GM19099 (cell line): ENCODE results near the gene GNAT3.

Experiments used
- POLR2A ChIP-seq: IDR thresholded peaks from 3 replicates; pipeline ENCODE4 v1.6.1; 2011; ENCODE audit warnings: low read depth; ENCODE audit not compliant: insufficient read length; ENCODE audit errors: extremely low read depth

Gene GNAT3

DNA sequence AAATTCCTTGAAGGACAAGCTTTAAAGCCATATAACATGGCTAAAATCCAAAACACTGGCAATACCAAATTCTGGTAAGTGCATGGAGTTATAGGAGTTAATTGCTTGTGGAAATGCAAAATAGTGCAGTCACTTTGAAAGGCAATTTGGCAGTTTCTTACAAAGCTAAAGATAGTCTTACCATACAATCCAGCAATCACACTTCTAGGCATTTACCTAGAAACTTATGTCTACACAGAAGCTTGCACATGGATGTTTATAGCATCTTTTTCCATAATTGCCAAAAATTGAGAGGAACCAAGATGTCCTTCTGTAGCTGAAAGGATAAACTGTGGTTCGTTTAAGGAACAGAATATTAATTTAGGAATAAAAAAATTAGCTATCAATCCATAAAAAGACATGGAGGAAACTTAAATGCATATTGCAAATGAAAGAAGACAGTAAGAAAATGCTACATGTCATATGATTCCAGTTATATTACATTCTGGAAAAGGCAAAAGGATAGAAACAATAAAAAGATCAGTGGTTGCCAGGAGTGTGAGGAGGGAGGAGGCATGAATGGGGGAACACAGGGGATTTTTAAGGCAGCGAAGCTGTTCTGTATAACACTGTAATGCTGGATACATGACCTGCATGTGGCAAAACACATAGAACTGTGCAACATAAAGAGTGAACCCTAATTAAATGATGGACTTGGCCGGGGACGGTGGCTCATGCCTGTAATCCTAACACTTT lies 51.9 kb downstream of the GNAT3 start:
- no peak for TF ChIP-seq POLR2A

- TF ChIP-seq POLR2A = no peak
Observed at GRCh38 chr7:80458822-80459725, 52.8 kb downstream of the GNAT3 start.

DNA sequence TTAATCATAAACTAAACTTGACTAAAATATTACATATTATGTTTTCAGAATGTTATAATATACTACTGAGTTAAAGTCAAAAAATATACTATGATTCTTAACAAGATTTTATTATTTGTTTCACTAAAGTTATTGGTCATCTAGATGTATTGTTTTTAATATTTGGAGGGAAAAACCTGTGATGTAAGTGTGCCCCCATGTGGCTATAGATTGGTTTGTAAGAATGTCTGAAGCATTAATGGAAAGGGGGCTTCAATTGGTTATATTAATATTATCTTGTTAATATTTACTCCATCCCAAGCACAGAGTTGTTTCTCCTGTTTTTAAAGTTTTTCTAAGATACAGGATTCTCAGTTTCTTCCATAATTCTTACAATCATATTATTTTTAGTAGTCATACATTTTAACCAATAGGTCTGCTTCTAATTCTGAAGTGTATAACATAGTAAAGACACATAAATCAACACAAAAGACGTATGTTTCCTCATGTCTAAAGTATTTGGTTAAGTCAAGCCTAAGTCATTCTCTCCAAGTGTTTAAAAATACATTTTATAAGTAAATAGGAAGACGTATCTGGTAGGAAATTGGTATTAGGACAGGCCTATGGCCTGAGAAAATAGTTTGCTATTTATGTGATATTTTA lies 58.0 kb downstream of the GNAT3 start:
- TF ChIP-seq POLR2A = no peak

DNA sequence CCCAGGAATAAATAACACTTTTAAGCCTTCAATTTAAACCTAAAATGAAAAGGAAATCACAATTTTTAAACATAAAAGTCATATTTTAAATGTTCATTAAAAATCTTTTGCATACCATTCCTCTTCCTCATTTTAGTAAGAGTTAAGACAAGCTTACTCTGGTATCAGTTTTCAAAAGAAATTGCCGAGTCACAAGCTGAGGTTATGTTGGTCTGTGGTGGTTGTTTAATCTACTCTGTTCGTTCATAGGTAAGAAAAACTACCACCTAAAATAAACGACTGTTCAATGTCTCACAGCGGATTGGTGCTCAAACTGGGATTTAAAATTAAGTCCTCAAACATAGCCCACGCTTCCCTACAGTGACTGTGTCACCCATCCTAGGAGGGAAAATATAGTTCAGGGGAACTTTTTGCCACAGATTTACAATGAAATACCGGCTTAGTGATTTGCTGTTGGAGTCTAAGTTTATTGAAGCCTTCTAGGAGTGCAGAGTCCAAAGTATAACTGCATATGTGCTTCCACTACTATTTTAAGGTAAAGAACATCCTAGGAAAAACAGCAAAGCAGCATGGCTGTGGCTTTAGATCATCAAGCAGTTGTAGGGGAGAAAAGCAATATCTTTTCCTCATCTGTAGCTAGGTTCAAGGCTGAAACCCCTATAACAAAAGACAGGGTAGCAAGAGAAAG lies 61.1 kb downstream of the GNAT3 start:
- no peak for TF ChIP-seq POLR2A

- TF ChIP-seq POLR2A = no peak
Observed at GRCh38 chr7:80449836-80450235, 62.0 kb downstream of the GNAT3 start.

- TF ChIP-seq POLR2A = no peak
Observed at GRCh38 chr7:80445351-80445750, 66.5 kb downstream of the GNAT3 start.

DNA sequence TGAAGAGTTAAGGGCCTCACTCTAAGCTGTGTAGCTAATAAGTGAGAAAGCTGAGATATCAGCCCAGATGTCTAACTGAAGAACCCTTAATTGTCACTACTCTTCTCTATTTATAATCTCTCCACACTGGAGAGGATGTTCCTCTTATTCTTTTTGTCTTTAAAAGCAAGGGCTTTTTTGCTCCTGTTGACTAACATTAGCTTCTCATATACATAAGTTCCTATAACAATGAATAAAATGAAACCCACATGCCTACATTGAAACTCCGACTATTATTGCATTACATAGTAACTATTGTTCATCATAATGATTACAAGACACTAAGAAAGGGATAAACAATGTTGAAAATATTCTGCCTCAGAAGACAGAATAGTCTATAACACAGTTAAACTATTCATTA lies 67.1 kb downstream of the GNAT3 start:
- no peak for TF ChIP-seq POLR2A

GRCh38 chr7:80443325-80443724 lies 68.5 kb downstream of the GNAT3 start:
- no peak for TF ChIP-seq POLR2A

DNA sequence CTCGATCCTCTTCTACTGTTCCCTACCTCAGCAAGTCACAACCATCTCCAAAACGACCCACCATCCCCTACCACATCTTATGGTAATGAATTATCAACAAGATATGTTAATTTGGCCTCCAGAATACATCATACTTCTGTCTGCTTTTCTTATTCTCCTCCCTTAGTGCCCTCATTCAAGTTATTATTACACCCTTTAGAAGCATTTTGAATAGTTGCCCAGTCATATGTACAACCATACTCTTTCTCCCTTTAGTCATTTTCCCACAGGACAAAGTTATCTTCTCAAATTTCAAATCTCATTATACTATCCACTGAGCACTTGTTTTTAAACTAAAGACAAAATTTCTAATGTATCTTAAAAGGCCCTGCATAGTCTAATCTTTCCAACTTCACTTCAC lies 71.0 kb downstream of the GNAT3 start:
- TF ChIP-seq POLR2A = no peak

DNA sequence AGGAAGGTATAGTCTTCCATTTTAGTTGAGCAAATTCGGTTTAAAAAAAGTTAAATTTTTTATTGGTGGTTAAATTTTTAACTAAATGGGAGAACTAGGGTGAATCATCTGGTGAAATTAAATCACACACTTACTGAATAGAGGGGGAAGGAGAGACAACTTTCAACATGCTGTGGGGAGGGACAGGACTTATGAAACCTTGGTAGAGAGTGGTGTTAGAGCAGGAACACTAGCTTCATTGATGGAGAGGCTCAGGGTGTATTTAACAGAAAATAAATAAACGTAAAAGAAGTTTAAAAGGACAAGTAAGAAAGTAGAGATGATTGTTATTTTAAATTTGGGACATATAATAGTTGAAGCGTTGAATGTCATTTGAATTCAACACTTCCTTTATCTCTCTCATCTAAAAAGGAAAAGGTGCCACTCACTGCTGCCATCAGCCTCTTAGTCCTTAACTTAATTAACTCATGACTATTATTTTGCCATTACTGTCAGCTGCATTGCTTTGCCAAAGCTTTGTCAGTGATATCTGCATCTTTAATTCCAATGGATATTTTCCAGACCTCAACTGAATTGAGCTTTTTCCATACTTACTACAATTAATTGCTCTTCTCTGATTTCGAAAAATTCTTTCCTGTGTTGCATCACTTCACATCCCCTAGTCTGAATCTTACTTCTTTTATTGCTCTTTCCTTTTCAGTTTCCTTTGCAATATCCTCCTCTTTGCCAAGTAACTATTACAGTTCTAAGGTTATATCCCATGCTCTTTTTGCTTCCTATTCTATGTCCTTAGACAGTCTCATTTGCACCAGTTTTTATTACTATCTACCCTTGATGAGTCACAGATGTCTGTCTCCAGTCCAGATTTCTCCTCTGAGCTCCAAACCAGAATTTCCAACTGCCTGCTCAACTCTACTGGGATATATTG lies 71.7 kb downstream of the GNAT3 start:
- no peak for TF ChIP-seq POLR2A

GRCh38 chr7:80435521-80435920 lies 76.3 kb downstream of the GNAT3 start:
- no peak for TF ChIP-seq POLR2A

GRCh38 chr7:80434047-80434446 lies 77.8 kb downstream of the GNAT3 start:
- TF ChIP-seq POLR2A = no peak

DNA sequence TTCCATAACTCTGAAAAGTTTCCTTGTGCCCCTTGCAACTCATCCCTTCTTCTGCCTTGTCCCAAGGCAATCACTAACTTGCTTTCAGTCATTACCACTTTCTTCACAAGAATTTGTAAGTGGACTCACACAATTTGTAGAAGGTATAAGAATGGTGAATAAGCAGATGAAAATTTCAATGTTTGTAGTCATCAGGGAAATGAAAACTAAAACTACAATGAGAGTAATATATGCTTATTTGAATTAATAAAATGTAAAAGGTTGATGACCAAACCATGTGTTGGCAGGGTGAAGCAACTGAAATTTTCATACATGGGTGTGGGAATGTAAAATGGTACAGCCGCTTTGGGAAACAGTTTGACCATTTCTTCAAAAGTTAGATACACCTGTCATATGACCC lies 79.7 kb downstream of the GNAT3 start:
- no peak for TF ChIP-seq POLR2A

DNA sequence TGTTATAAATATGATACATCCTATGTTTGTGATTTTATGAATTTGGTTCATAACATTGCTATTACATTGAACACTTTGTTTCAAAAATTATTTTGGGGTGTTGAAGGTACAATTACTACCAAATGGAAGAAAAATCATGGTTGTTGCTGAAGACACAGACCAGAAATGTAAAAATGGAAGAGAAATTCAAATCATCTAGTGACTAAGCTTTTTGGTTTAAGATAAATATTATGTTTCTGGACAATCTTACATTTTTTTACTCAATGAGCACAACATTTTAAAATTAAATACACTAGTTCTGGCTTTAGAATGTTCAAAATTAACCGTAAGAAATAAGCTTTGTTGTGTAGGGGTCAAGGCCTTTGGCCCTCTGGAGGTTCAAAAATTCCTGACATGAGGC lies 82.7 kb downstream of the GNAT3 start:
- no peak for TF ChIP-seq POLR2A
